ENCODE data around the gene FRY. TPM values are rescaled to one million over a fixed set of nuclear protein-coding genes. Genes with fewer than 3 reads are reported as not detected.
A peak's percentile ranks its signal among the peaks of the same experiment; 100 is the strongest.

The FRY gene
- total RNA-seq, 1 donor from 2014 or later = 16.2 TPM

GRCh38 chr13:32213626-32214025 lies 182.1 kb downstream of the FRY start:
- DNase-seq (ENCODE audit: low read depth) = no peak

- no peak for DNase-seq (ENCODE audit: low read depth)
Observed at GRCh38 chr13:32214071-32214470, 182.5 kb downstream of the FRY start.

GRCh38 chr13:32216281-32216680 lies 184.7 kb downstream of the FRY start:
- no peak for DNase-seq (ENCODE audit: low read depth)

- DNase-seq (ENCODE audit: low read depth) = no peak
Observed at GRCh38 chr13:32222046-32222676, 190.6 kb downstream of the FRY start.

- DNase-seq (ENCODE audit: low read depth) = no peak
Observed at GRCh38 chr13:32224916-32225315, 193.3 kb downstream of the FRY start.

GRCh38 chr13:32225481-32225931 lies 193.9 kb downstream of the FRY start:
- DNase-seq (ENCODE audit: low read depth) = peak; percentile 41

- DNase-seq (ENCODE audit: low read depth) = no peak
Observed at GRCh38 chr13:32228330-32229041, 196.9 kb downstream of the FRY start.

- DNase-seq (ENCODE audit: low read depth) = no peak
Observed at GRCh38 chr13:32229443-32229842, 197.9 kb downstream of the FRY start.

- no peak for DNase-seq (ENCODE audit: low read depth)
Observed at GRCh38 chr13:32232263-32232662, 200.7 kb downstream of the FRY start.

GRCh38 chr13:32233062-32233461 lies 201.5 kb downstream of the FRY start:
- DNase-seq (ENCODE audit: low read depth) = no peak

GRCh38 chr13:32234914-32235313 lies 203.3 kb downstream of the FRY start:
- DNase-seq (ENCODE audit: low read depth) = no peak

- DNase-seq (ENCODE audit: low read depth) = no peak
Observed at GRCh38 chr13:32237681-32238080, 206.1 kb downstream of the FRY start.

GRCh38 chr13:32243695-32244094 lies 212.1 kb downstream of the FRY start:
- no peak for DNase-seq (ENCODE audit: low read depth)

- no peak for DNase-seq (ENCODE audit: low read depth)
Observed at GRCh38 chr13:32245555-32245954, 214.0 kb downstream of the FRY start.

GRCh38 chr13:32246468-32246867 lies 214.9 kb downstream of the FRY start:
- DNase-seq (ENCODE audit: low read depth) = peak; percentile 69

GRCh38 chr13:32247887-32248286 lies 216.3 kb downstream of the FRY start:
- DNase-seq (ENCODE audit: low read depth) = no peak

GRCh38 chr13:32248801-32249200 lies 217.2 kb downstream of the FRY start:
- DNase-seq (ENCODE audit: low read depth) = no peak

GRCh38 chr13:32252812-32253438 lies 221.4 kb downstream of the FRY start:
- DNase-seq (ENCODE audit: low read depth) = no peak

GRCh38 chr13:32253911-32254399 lies 222.4 kb downstream of the FRY start:
- peak; percentile 54 for DNase-seq (ENCODE audit: low read depth)

- peak; percentile 29 for DNase-seq (ENCODE audit: low read depth)
Observed at GRCh38 chr13:32254416-32254815, 222.8 kb downstream of the FRY start.

- DNase-seq (ENCODE audit: low read depth) = no peak
Observed at GRCh38 chr13:32254916-32255723, 223.5 kb downstream of the FRY start.

- DNase-seq (ENCODE audit: low read depth) = no peak
Observed at GRCh38 chr13:32255724-32256109, 224.1 kb downstream of the FRY start.

All from renal cortical epithelial cell (primary cell).